ENCODE measurements around the gene ADCK2.

DNA sequence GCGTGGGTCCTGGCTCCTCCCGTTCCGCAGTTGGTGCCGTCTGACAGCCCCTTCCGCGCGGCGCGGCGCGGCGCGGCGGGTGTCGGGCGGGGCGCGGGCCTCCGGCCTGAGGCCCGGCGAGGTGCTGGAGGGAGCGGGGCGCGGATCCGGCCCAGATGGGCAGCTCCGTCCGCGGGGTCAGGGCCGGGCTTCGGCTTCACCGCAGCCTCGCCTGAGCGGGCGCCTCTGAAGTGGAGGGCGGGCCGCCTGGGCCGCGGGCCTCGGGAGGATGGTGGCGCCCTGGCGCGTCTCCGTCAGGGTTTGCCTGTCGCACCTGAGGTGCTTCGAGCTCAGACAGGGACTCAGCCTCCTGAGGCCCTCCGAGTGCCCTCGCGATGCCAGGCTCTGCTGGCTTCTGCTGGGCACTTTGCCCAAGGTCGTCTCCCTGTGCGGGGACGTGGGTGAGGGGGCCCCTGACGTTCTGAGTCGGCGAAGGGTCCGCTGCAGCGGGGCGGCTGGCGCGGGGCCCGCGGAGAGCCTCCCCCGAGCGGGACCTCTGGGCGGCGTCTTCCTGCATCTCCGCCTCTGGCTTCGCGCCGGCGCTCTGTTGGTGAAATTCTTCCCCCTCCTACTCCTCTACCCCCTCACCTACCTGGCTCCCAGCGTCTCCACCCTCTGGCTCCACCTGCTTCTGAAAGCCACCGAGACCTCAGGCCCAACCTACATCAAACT is 473 bp downstream of the ADCK2 start:
- TF ChIP-seq, protein P1, sequence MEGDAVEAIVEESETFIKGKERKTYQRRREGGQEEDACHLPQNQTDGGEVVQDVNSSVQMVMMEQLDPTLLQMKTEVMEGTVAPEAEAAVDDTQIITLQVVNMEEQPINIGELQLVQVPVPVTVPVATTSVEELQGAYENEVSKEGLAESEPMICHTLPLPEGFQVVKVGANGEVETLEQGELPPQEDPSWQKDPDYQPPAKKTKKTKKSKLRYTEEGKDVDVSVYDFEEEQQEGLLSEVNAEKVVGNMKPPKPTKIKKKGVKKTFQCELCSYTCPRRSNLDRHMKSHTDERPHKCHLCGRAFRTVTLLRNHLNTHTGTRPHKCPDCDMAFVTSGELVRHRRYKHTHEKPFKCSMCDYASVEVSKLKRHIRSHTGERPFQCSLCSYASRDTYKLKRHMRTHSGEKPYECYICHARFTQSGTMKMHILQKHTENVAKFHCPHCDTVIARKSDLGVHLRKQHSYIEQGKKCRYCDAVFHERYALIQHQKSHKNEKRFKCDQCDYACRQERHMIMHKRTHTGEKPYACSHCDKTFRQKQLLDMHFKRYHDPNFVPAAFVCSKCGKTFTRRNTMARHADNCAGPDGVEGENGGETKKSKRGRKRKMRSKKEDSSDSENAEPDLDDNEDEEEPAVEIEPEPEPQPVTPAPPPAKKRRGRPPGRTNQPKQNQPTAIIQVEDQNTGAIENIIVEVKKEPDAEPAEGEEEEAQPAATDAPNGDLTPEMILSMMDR (conservative IDR thresholded peaks at IDR 0.05; ENCODE audit: low read depth, low read length) = no peak
- no peak for TF ChIP-seq EZH2 (IDR thresholded peaks at IDR 0.05; ENCODE audit: borderline replicate concordance, low read depth, low read length, poor library complexity, severe bottlenecking)

Measured in A673 (cell line).